GM23248 (cell line): Measurements from ENCODE around the gene HNF1A.

Experiments used
- EZH2 ChIP-seq: fragments of 200-600 bp; sonication (generic); IDR thresholded peaks from 2 replicates; pipeline ENCODE4 v1.6.1; 2018; ENCODE audit warnings: antibody characterized with exemption, mild to moderate bottlenecking; ENCODE audit not compliant: insufficient read depth, poor library complexity, severe bottlenecking
- EZH2phosphoT487 ChIP-seq: fragments of 200-600 bp; sonication (generic); IDR thresholded peaks from 2 replicates; pipeline ENCODE4 v1.6.1; 2018; ENCODE audit warnings: antibody characterized with exemption, moderate library complexity, mild to moderate bottlenecking, low read depth; ENCODE audit not compliant: insufficient read depth

GRCh38 chr12:121013715-121014114, 35.4 kb downstream of the HNF1A start:
- no peak for TF ChIP-seq EZH2
- TF ChIP-seq EZH2phosphoT487 = no peak
